Measurements from ENCODE around the gene CNNM2.
"Not testable (repeated sequence)": the region's sequence is repeated elsewhere in the genome, so short reads cannot be mapped to it uniquely, and the experiment has no call there.

The CNNM2 gene

GRCh38 chr10:103111031-103111917 is 193.2 kb downstream of the CNNM2 start:
- DNase-seq: no peak

- no peak for DNase-seq
Measured at GRCh38 chr10:103111918-103112877, 194.1 kb downstream of the CNNM2 start.

GRCh38 chr10:103114876-103115275 is 196.8 kb downstream of the CNNM2 start:
- DNase-seq: no peak

- DNase-seq: no peak
Measured at GRCh38 chr10:103117247-103117646, 199.2 kb downstream of the CNNM2 start.

- DNase-seq: no peak
Measured at GRCh38 chr10:103120546-103120945, 202.5 kb downstream of the CNNM2 start.

GRCh38 chr10:103120977-103121735 is 203.1 kb downstream of the CNNM2 start:
- no peak for DNase-seq

- no peak for DNase-seq
Measured at GRCh38 chr10:103123282-103124024, 205.4 kb downstream of the CNNM2 start.

GRCh38 chr10:103124420-103125096 is 206.5 kb downstream of the CNNM2 start:
- no peak for DNase-seq

- DNase-seq: no peak
Measured at GRCh38 chr10:103125323-103126267, 207.5 kb downstream of the CNNM2 start.

GRCh38 chr10:103127241-103127640 is 209.1 kb downstream of the CNNM2 start:
- no peak for DNase-seq

GRCh38 chr10:103130180-103130579 is 212.1 kb downstream of the CNNM2 start:
- DNase-seq: not testable (repeated sequence)

- no peak for DNase-seq
Measured at GRCh38 chr10:103130910-103131309, 212.8 kb downstream of the CNNM2 start.

GRCh38 chr10:103135168-103135567 is 217.1 kb downstream of the CNNM2 start:
- DNase-seq: not testable (repeated sequence)

GRCh38 chr10:103139803-103140202 is 221.7 kb downstream of the CNNM2 start:
- no peak for DNase-seq
